SK-N-SH treated with all-trans-retinoic acid at 6 μM for 48 hours (cell line): Measurements from ENCODE around the gene PTRH1.

Experiments
- ATAC-seq: fragments of 200-7000 bp; cut with Tn5 transposase; 3 replicates; pipeline ENCODE4 v1.9.1; 2020; ENCODE audit warnings: mild to moderate bottlenecking, moderate library complexity
- ARNTL ChIP-seq: fragments of 450-650 bp; formaldehyde crosslinking; IDR thresholded peaks from 2 replicates; pipeline ENCODE4 v1.5.0; 2020; ENCODE audit warnings: low read depth, mild to moderate bottlenecking, moderate library complexity, borderline replicate concordance
- BACH2 ChIP-seq: fragments of 250-450 bp; sonication (Bioruptor Pico); IDR thresholded peaks from 2 replicates; pipeline ENCODE4 v1.9.0; 2021; ENCODE audit warnings: mild to moderate bottlenecking, borderline replicate concordance
- CREB5 ChIP-seq: fragments of 250-450 bp; sonication (Bioruptor Pico); IDR thresholded peaks from 2 replicates; pipeline ENCODE4 v1.5.1; 2020; ENCODE audit warnings: low read depth, mild to moderate bottlenecking, moderate library complexity
- CSDC2 ChIP-seq: fragments of 250-450 bp; sonication (Bioruptor Pico); IDR thresholded peaks from 2 replicates; pipeline ENCODE4 v1.5.0; 2020; ENCODE audit warnings: mild to moderate bottlenecking, moderate library complexity
- CSRNP3 ChIP-seq: fragments of 250-450 bp; sonication (Bioruptor Pico); IDR thresholded peaks from 2 replicates; pipeline ENCODE4 v1.5.1; 2021; ENCODE audit warnings: mild to moderate bottlenecking, moderate library complexity
- ESRRG ChIP-seq: fragments of 250-450 bp; sonication (Bioruptor Pico); IDR thresholded peaks from 2 replicates; pipeline ENCODE4 v1.6.1; 2021; ENCODE audit warnings: mild to moderate bottlenecking
- GLIS3 ChIP-seq: fragments of 250-450 bp; sonication (Bioruptor Pico); IDR thresholded peaks from 2 replicates; pipeline ENCODE4 v1.5.0; 2020; ENCODE audit warnings: mild to moderate bottlenecking, moderate library complexity
- ISL1 ChIP-seq: fragments of 250-450 bp; sonication (Bioruptor Pico); IDR thresholded peaks from 2 replicates; pipeline ENCODE4 v2.1.2; 2022; ENCODE audit warnings: mild to moderate bottlenecking, moderate library complexity
- OSR1 ChIP-seq: fragments of 250-450 bp; sonication (Bioruptor Pico); IDR thresholded peaks from 2 replicates; pipeline ENCODE4 v1.8.0; 2022; ENCODE audit warnings: moderate library complexity, mild to moderate bottlenecking, inconsistent platforms
- PATZ1 ChIP-seq: fragments of 250-450 bp; sonication (Bioruptor Pico); IDR thresholded peaks from 2 replicates; pipeline ENCODE4 v1.8.0; 2020; ENCODE audit warnings: mild to moderate bottlenecking, moderate library complexity, borderline replicate concordance
- POU6F1 ChIP-seq: fragments of 250-450 bp; sonication (Bioruptor Pico); IDR thresholded peaks from 2 replicates; pipeline ENCODE4 v1.8.0; 2021; ENCODE audit warnings: low read depth, mild to moderate bottlenecking, moderate library complexity, borderline replicate concordance
- PPARA ChIP-seq: fragments of 250-450 bp; sonication (Bioruptor Pico); IDR thresholded peaks from 2 replicates; pipeline ENCODE4 v1.5.0; 2020; ENCODE audit warnings: mild to moderate bottlenecking, borderline replicate concordance
- SNAI2 ChIP-seq: fragments of 250-450 bp; sonication (Bioruptor Pico); IDR thresholded peaks from 2 replicates; pipeline ENCODE4 v1.5.0; 2020; ENCODE audit warnings: mild to moderate bottlenecking, moderate library complexity
- TCF4 ChIP-seq: fragments of 250-450 bp; sonication (Bioruptor Pico); IDR thresholded peaks from 2 replicates; pipeline ENCODE4 v1.8.0; 2021; ENCODE audit warnings: mild to moderate bottlenecking, moderate library complexity, borderline replicate concordance
- TOX ChIP-seq: fragments of 250-450 bp; sonication (Bioruptor Pico); IDR thresholded peaks from 2 replicates; pipeline ENCODE4 v1.8.0; 2021; ENCODE audit warnings: mild to moderate bottlenecking, moderate library complexity, borderline replicate concordance
- ZC3H10 ChIP-seq: fragments of 250-450 bp; sonication (Bioruptor Pico); IDR thresholded peaks from 2 replicates; pipeline ENCODE4 v1.5.1; 2021; ENCODE audit warnings: mild to moderate bottlenecking, moderate library complexity
- ZFP3 ChIP-seq: fragments of 250-450 bp; sonication (Bioruptor Pico); IDR thresholded peaks from 2 replicates; pipeline ENCODE4 v1.5.0; 2020; ENCODE audit warnings: mild to moderate bottlenecking, moderate library complexity
- ZFP30 ChIP-seq: fragments of 450-650 bp; formaldehyde crosslinking; IDR thresholded peaks from 2 replicates; pipeline ENCODE4 v1.5.0; 2022; ENCODE audit warnings: mild to moderate bottlenecking, moderate library complexity
- ZNF565 ChIP-seq: fragments of 450-650 bp; formaldehyde crosslinking; conservative IDR thresholded peaks from 2 replicates; pipeline ENCODE4 v1.5.0; 2020; ENCODE audit warnings: low read depth, mild to moderate bottlenecking, moderate library complexity
- ZNF70 ChIP-seq: fragments of 450-650 bp; formaldehyde crosslinking; IDR thresholded peaks from 2 replicates; pipeline ENCODE4 v1.5.0; 2020; ENCODE audit warnings: mild to moderate bottlenecking, moderate library complexity
- ZNF8 ChIP-seq: fragments of 450-650 bp; formaldehyde crosslinking; IDR thresholded peaks from 2 replicates; pipeline ENCODE4 v1.5.0; 2020; ENCODE audit warnings: mild to moderate bottlenecking, moderate library complexity

The PTRH1 gene

GRCh38 chr9:127723013-127723412 lies 7.5 kb upstream of the PTRH1 start:
- ATAC-seq: peak; percentile 9; the same call in 1 of the 3 replicates
- no peak for TF ChIP-seq BACH2 (CRISPR knock-in tag)
- no peak for TF ChIP-seq CSRNP3 (CRISPR knock-in tag)
- no peak for TF ChIP-seq ESRRG (CRISPR knock-in tag)
- no peak for TF ChIP-seq PATZ1 (CRISPR knock-in tag)
- no peak for TF ChIP-seq ZNF565 (CRISPR knock-in tag)
- no peak for TF ChIP-seq ZFP3 (CRISPR knock-in tag)
- no peak for TF ChIP-seq ZC3H10
- TF ChIP-seq SNAI2 (CRISPR knock-in tag): no peak
- no peak for TF ChIP-seq ARNTL (CRISPR knock-in tag)
- no peak for TF ChIP-seq CSDC2 (CRISPR knock-in tag)
- no peak for TF ChIP-seq POU6F1 (CRISPR knock-in tag)
- TF ChIP-seq ZNF70 (CRISPR knock-in tag): no peak
- no peak for TF ChIP-seq TOX (CRISPR knock-in tag)
- no peak for TF ChIP-seq ZFP30
- no peak for TF ChIP-seq TCF4 (CRISPR knock-in tag)
- TF ChIP-seq GLIS3: no peak
- no peak for TF ChIP-seq PPARA (CRISPR knock-in tag)
- TF ChIP-seq ZNF8: no peak
- TF ChIP-seq, all 23 proteins: peak for 0

GRCh38 chr9:127722055-127722745 lies 6.7 kb upstream of the PTRH1 start:
- TF ChIP-seq CREB5: no peak
- no peak for TF ChIP-seq SNAI2 (CRISPR knock-in tag)
- TF ChIP-seq ZFP30: no peak
- TF ChIP-seq TOX (CRISPR knock-in tag): no peak
- TF ChIP-seq ZFP3 (CRISPR knock-in tag): no peak
- TF ChIP-seq PATZ1 (CRISPR knock-in tag): no peak
- no peak for TF ChIP-seq ZNF70 (CRISPR knock-in tag)
- no peak for TF ChIP-seq ZNF565 (CRISPR knock-in tag)
- no peak for TF ChIP-seq GLIS3
- no peak for TF ChIP-seq TCF4 (CRISPR knock-in tag)
- no peak for TF ChIP-seq OSR1
- no peak for TF ChIP-seq ISL1 (CRISPR knock-in tag)
- TF ChIP-seq ZNF8: no peak
- no peak for TF ChIP-seq CSRNP3 (CRISPR knock-in tag)
- TF ChIP-seq POU6F1 (CRISPR knock-in tag): no peak
- TF ChIP-seq ZC3H10: no peak
- no peak for ATAC-seq
